GM12878 (cell line): ENCODE results near the gene ADSS1. TPM values are rescaled to one million over a fixed set of nuclear protein-coding genes. Genes with fewer than 3 reads are reported as not detected.

ENCODE experiments used
- ATAC-seq: fragments of 200-7000 bp; cut with Tn5 transposase; 3 replicates; pipeline ENCODE4 v1.9.1; 2020; ENCODE audit warnings: mild to moderate bottlenecking, moderate library complexity
- BruUV-seq: library from RNA; stranded (reverse); fragments of 400-500 nt; replicated peaks from 2 replicates; lab custom pipeline; 2021; lab: Mats Ljungman, UMichigan
- CTCF ChIA-PET: fragments of 300-600 bp; sonication (Branson Sonifier 250); formaldehyde crosslinking; extraction: SDS; loops from one replicate; lab custom pipeline; 2021; ENCODE audit warnings: inconsistent platforms; lab: Yijun Ruan, JAX
- POLR2A ChIA-PET: fragments of 350-600 bp; formaldehyde crosslinking; extraction: SDS; loops from one replicate; lab custom pipeline; 2021; ENCODE audit warnings: inconsistent platforms; lab: Charles Lee
- RAD21 ChIA-PET: fragments of 300-600 bp; sonication (Branson Sonifier 250); formaldehyde crosslinking; loops from one replicate; lab custom pipeline; 2023; ENCODE audit warnings: antibody characterized with exemption; ENCODE audit not compliant: unreplicated experiment; lab: Charles Lee
- SMC1A ChIA-PET: fragments of 300-600 bp; sonication (Branson Sonifier 250); formaldehyde crosslinking; loops from one replicate; lab custom pipeline; 2023; ENCODE audit not compliant: unreplicated experiment, uncharacterized antibody; lab: Charles Lee
- DNase-seq: peaks from one replicate; pipeline ENCODE4 v3.0.0-alpha.2; 2011; ENCODE audit warnings: low read depth, low spot score
- FAIRE-seq: peaks from 3 replicates; lab custom pipeline; 2011; peaks lifted over from hg19 to GRCh38; lab: Jason Lieb, UNC
- H2AFZ ChIP-seq: 2 replicates; pipeline ENCODE4 v1.6.0; 2011; ENCODE audit warnings: low read depth, low read length, control low read depth; ENCODE audit not compliant: control insufficient read depth
- H3K27ac ChIP-seq: 2 replicates; pipeline ENCODE4 v1.5.1; 2011; ENCODE audit warnings: control low read depth; ENCODE audit not compliant: control insufficient read depth, insufficient read depth
- H3K27me3 ChIP-seq, 2 experiments: replicated peaks in 1 of 2; 2 replicates each; pipeline versions ENCODE4 v1.6.0 to v1.6.1; 2011; ENCODE audit warnings: low read length in 1 of 2; ENCODE audit not compliant: control insufficient read depth in 2 of 2, insufficient read depth in 2 of 2
- H3K36me3 ChIP-seq, 2 experiments: 2 replicates each; pipeline ENCODE4 v1.5.1; 2011; ENCODE audit warnings: low read length in 1 of 2; ENCODE audit not compliant: control insufficient read depth in 2 of 2, insufficient read depth in 2 of 2
- H3K4me1 ChIP-seq: 2 replicates; pipeline ENCODE4 v1.6.1; 2011; ENCODE audit warnings: mild to moderate bottlenecking, low read length, moderate library complexity, mixed read lengths; ENCODE audit not compliant: control insufficient read depth, insufficient read depth
- H3K4me2 ChIP-seq: 2 replicates; pipeline ENCODE4 v1.6.0; 2011; ENCODE audit warnings: control low read depth; ENCODE audit not compliant: control insufficient read depth, insufficient read depth
- H3K4me3 ChIP-seq: fragments of 200-600 bp; sonication (generic); 2 replicates; pipeline ENCODE4 v1.5.1; 2016
- H3K79me2 ChIP-seq: 2 replicates; pipeline ENCODE4 v1.6.0; 2011; ENCODE audit warnings: low read length; ENCODE audit not compliant: control insufficient read depth, insufficient read depth
- H3K9ac ChIP-seq: 2 replicates; pipeline ENCODE4 v1.8.0; 2011; ENCODE audit warnings: low read length, control low read depth, mixed read lengths; ENCODE audit not compliant: control insufficient read depth, insufficient read depth
- H3K9me3 ChIP-seq: replicated peaks from 3 replicates; pipeline ENCODE4 v1.5.1; 2011; ENCODE audit warnings: mild to moderate bottlenecking, low read length; ENCODE audit not compliant: control insufficient read depth, insufficient read depth
- H4K20me1 ChIP-seq: 2 replicates; pipeline ENCODE4 v1.6.0; 2011; ENCODE audit not compliant: control insufficient read depth, insufficient read depth
- BACH1 ChIP-seq: fragments of 450-650 bp; IDR thresholded peaks from 2 replicates; pipeline ENCODE4 v1.6.1; 2017; ENCODE audit warnings: mild to moderate bottlenecking, borderline replicate concordance
- BCL11A ChIP-seq: IDR thresholded peaks from 2 replicates; pipeline ENCODE4 v1.6.1; 2011; ENCODE audit warnings: low read depth, low read length
- POU2F2 ChIP-seq: IDR thresholded peaks from 3 replicates; pipeline ENCODE4 v1.6.1; 2011; ENCODE audit warnings: low read depth, mild to moderate bottlenecking, low read length, borderline replicate concordance
- RAD21 ChIP-seq: IDR thresholded peaks from 2 replicates; pipeline ENCODE4 v1.6.1; 2011; ENCODE audit warnings: mild to moderate bottlenecking, low read depth, low read length, moderate library complexity; ENCODE audit not compliant: insufficient read depth
- TCF12 ChIP-seq: IDR thresholded peaks from 2 replicates; pipeline ENCODE4 v1.6.1; 2011; ENCODE audit warnings: low read depth, mild to moderate bottlenecking, low read length
- TCF3 ChIP-seq: IDR thresholded peaks from 2 replicates; pipeline ENCODE4 v1.6.1; 2012; ENCODE audit warnings: low read depth, mild to moderate bottlenecking, low read length, borderline replicate concordance; ENCODE audit not compliant: insufficient read depth
- ZNF384 ChIP-seq: IDR thresholded peaks from 2 replicates; pipeline ENCODE4 v1.6.1; 2012; ENCODE audit warnings: low read depth, mild to moderate bottlenecking, low read length, improper control_type of control experiment, borderline replicate concordance
- WGBS: methylation state at CpG from one replicate; pipeline ENCODE4 v1.1.6; 2016; ENCODE audit warnings: low lambda C conversion rate; ENCODE audit not compliant: insufficient replicate concordance, insufficient coverage; ENCODE audit errors: missing lambda C conversion rate; 5-methylcytosine and 5-hydroxymethylcytosine counted together
- in situ Hi-C: fragments of 300-500 bp; cut with MboI; formaldehyde crosslinking; loops from 9 replicates; pipeline ENCODE4 v1.14.3; 2018; ENCODE audit warnings: mixed read lengths
- intact Hi-C: fragments of 100-400 bp; cut with micrococcal nuclease; formaldehyde crosslinking; loops from one replicate; pipeline ENCODE4 v1.14.2; 2022; ENCODE audit not compliant: unreplicated experiment
- polyA plus RNA-seq, 11 experiments: library from polyadenylated mRNA; depleted of rRNA in 4 of 11; unstranded in 6 of 11; stranded (reverse) in 5 of 11; fragments of >200 nt; fragmentation: Nextera tagmentation in 4 of 11; fragmentation: Illumina TruSeq in 1 of 11; extraction: Ambion mirVana in 4 of 11; extraction: Trizol in 1 of 11; gene quantifications; 1 replicate in 1 of 11; 2 replicates in 10 of 11; pipeline versions ENCODE4 v1.2.1 to v1.2.3, GENCODE V29; 2011 to 2016; ENCODE audit warnings: inconsistent platforms in 2 of 11, missing spikeins in 2 of 11, low read depth in 1 of 11
- total RNA-seq, 4 experiments: library from RNA; depleted of rRNA in 3 of 4; stranded (reverse); fragments of >200 nt in 3 of 4; fragmentation: Illumina TruSeq in 1 of 4; extraction: Trizol in 1 of 4; gene quantifications; 2 replicates each; pipeline versions ENCODE4 v1.2.1 to v1.2.3, GENCODE V29; 2013 to 2021
- TF ChIP-seq, protein P1 (sequence below): fragments of 450-650 bp; IDR thresholded peaks from 2 replicates; pipeline ENCODE4 v1.6.1; 2014; ENCODE audit warnings: mild to moderate bottlenecking
- TF ChIP-seq, protein P2 (sequence below): fragments of 150-350 bp; IDR thresholded peaks from 2 replicates; pipeline ENCODE4 v1.6.1; 2016; ENCODE audit warnings: low read depth, low read length

ADSS1 gene
- total and polyA plus RNA-seq, 10 of the 15 experiments (the other 5 are each of a cell fraction or from before 2014, with no cell fraction given) = 0.11 to 0.45 (median 0.28) TPM; not detected in 5

DNA sequence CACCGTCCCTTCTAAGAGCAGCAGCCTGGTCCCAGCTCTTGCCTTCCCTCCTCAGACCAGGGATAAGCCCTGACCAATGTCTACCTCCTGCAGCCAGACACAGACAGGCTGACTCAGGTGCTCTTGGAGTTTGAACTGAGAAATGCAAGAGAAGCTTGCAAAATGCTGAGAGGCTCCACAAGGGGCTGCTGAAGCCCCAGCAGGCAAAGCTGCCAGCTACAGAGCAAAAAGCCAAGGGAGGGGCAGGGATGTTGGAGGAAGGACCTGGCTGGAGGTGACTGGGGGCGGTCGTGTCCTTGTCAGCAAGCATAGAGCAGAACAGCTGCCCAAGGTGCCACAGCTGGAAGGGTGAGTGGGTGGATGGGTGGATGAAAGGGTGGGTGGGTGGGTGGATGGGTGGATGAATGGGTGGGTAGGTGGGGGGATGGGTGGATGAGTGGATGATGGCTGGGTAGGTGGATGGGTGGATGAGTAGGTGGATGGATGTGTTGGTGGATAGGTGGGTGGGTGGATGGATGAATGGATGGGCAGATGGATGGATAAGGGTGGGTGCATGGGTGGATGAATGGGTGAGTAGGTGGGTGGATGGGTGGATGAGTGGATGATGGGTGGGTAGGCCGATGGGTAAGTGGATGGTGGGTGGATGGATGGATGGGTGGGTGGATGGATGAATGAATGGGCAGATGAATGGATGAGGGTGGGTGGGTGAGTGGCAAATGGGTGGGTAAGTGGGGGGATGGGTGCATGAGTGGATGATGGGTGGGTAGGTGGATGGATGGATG, 38.6 kb upstream of the ADSS1 start:
- no TSS peak for BruUV-seq
- ChIA-PET POLR2A (no interaction called here), SMC1A (interaction anchor here (1.0 to 1.3 kb wide), 3 partner anchors 10 to 27 kb away, joined by 3 to 5 read pairs (median 3); no protein-coding TSS in a partner anchor), RAD21 (no interaction called here), CTCF (interaction anchor here (0.8 to 1.1 kb wide), 2 partner anchors 24 to 38 kb away, joined by 4 to 5 read pairs; no protein-coding TSS in a partner anchor)
- TF ChIP-seq RAD21 (peak; percentile 29; the same call in 1 of the 2 replicates), BACH1 (no peak), TCF12 (no peak), TCF3 (no peak), BCL11A (no peak)
- intact Hi-C loops = no loop called here
- FAIRE-seq = no peak
- Histone ChIP-seq H3K27ac (no peak overlapping the region), H2AFZ (no peak overlapping the region), H3K27me3 (no peaks in the 10 kb centered on the region), H3K4me2 (no peak overlapping the region), H3K4me3 (no peak overlapping the region), H3K4me1 (peaks cover 20% of the 10 kb centered on the region), H3K9ac (no peak overlapping the region), H3K9me3 (no peaks in the 10 kb centered on the region), H3K36me3 (no peaks in the 10 kb centered on the region), H4K20me1 (no peaks in the 10 kb centered on the region), H3K79me2 (peaks cover 6% of the 10 kb centered on the region)
- DNase-seq = no peak
- ATAC-seq = no peak
- in situ Hi-C loops = no loop called here
- WGBS = 5% methylated on average over 4 of the region's 4 CpGs

DNA sequence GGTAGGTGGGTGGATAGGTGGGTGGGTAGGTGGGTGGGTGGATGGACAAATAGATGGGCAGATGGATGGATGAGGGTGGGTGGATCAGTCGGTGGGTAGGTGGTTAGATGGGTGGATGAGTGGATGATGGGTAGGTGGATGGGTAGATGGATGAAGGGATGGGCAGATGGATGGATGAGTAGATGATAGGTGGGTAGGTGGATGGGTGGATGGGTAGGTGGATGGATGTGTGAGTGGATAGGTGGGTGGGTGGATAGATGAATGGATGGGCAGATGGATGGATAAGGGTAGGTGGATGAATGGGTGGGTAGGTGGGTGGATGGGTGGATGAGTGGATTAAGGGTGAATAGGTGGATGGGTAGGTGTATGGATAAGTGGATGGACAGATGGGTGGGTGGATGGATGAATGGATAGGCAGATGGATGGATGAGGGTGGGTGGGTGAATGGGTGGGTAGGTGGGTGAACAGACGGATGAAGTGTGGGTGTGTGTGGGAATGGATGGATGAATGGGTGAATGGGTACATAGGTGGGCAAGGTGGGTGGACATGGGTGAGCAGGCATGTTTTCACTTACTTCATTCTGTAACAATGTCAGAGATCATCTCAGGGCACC, 37.9 kb upstream of the ADSS1 start:
- no peak for DNase-seq
- ChIA-PET RAD21 (no interaction called here), POLR2A (no interaction called here), SMC1A (interaction anchor here (1.1 kb wide), 1 partner anchor 8 kb away, joined by 3 read pairs; no protein-coding TSS in a partner anchor), CTCF (no interaction called here)
- no peak for ATAC-seq
- H3K36me3 ChIP-seq = no peaks in the 10 kb centered on the region
- no peak overlapping the region for H3K27ac ChIP-seq
- H4K20me1 ChIP-seq = no peaks in the 10 kb centered on the region
- 58% methylated on average over 2 of the region's 2 CpGs for WGBS
- peaks cover 12% of the 10 kb centered on the region for H3K79me2 ChIP-seq
- no peak overlapping the region for H2AFZ ChIP-seq
- no peak overlapping the region for H3K4me3 ChIP-seq
- no peak overlapping the region for H3K9ac ChIP-seq
- no peak overlapping the region for H3K4me2 ChIP-seq
- in situ Hi-C loops (no loop called here), intact Hi-C loops (no loop called here)
- peaks cover 19% of the 10 kb centered on the region for H3K4me1 ChIP-seq
- no peak for FAIRE-seq
- no TSS peak for BruUV-seq
- no peaks in the 10 kb centered on the region for H3K27me3 ChIP-seq
- H3K9me3 ChIP-seq = no peaks in the 10 kb centered on the region
- TF ChIP-seq, protein P1, sequence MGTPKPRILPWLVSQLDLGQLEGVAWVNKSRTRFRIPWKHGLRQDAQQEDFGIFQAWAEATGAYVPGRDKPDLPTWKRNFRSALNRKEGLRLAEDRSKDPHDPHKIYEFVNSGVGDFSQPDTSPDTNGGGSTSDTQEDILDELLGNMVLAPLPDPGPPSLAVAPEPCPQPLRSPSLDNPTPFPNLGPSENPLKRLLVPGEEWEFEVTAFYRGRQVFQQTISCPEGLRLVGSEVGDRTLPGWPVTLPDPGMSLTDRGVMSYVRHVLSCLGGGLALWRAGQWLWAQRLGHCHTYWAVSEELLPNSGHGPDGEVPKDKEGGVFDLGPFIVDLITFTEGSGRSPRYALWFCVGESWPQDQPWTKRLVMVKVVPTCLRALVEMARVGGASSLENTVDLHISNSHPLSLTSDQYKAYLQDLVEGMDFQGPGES = no peak
- TF ChIP-seq POU2F2 (no peak), ZNF384 (no peak)
- TF ChIP-seq, protein P2, sequence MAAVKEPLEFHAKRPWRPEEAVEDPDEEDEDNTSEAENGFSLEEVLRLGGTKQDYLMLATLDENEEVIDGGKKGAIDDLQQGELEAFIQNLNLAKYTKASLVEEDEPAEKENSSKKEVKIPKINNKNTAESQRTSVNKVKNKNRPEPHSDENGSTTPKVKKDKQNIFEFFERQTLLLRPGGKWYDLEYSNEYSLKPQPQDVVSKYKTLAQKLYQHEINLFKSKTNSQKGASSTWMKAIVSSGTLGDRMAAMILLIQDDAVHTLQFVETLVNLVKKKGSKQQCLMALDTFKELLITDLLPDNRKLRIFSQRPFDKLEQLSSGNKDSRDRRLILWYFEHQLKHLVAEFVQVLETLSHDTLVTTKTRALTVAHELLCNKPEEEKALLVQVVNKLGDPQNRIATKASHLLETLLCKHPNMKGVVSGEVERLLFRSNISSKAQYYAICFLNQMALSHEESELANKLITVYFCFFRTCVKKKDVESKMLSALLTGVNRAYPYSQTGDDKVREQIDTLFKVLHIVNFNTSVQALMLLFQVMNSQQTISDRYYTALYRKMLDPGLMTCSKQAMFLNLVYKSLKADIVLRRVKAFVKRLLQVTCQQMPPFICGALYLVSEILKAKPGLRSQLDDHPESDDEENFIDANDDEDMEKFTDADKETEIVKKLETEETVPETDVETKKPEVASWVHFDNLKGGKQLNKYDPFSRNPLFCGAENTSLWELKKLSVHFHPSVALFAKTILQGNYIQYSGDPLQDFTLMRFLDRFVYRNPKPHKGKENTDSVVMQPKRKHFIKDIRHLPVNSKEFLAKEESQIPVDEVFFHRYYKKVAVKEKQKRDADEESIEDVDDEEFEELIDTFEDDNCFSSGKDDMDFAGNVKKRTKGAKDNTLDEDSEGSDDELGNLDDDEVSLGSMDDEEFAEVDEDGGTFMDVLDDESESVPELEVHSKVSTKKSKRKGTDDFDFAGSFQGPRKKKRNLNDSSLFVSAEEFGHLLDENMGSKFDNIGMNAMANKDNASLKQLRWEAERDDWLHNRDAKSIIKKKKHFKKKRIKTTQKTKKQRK = no peak
